ENCODE results near the gene CISTR. TPM values are rescaled to one million over a fixed set of nuclear protein-coding genes. Genes with fewer than 3 reads are reported as not detected.
"Not testable (repeated sequence)": the region's sequence is repeated elsewhere in the genome, so short reads cannot be mapped to it uniquely, and the experiment has no call there.

The CISTR gene
- total and polyA plus RNA-seq, 2 donors (not counting 1 experiment from before 2014, with no cell fraction given) = not detected

DNA sequence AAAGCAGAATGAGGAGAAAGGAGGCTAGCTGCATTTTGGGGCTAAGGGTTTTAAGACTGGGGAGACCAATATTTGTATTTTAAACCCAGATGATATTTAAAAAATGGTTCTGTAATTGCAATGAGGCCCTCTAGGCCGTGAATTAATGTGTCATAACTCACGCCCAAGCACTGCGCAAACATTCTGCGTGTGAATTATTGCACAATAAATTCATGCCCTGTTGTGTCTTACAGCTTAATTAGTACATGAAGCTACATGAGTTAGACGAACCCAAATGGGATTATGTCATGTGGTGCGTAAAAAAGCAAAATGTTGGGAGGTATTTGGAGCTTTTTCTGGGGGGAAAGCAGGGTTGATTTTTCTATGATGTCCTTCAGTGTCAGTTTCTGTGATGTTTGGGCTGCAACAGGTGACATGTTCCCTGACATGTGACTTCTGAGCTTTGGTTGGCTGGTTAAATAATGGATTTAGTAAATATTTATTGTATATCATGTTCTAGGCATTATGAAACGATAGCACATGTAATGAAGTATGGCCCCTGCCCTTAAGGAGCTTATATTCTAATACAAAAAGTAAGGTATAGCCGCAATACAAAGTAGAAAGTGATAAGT is 30.4 kb upstream of the CISTR start:
- no peak overlapping the region for H3K4me2 ChIP-seq (ENCODE audit: extremely low read depth, insufficient read depth, low read length)
- no peaks in the 10 kb centered on the region for H3K79me2 ChIP-seq (ENCODE audit: control insufficient read depth, insufficient read depth, low read length)
- no peak overlapping the region for H3K4me3 ChIP-seq (replicated peaks in 1 of 4; ENCODE audit: control extremely low read depth in 1 of 4, insufficient read depth in 1 of 4, low read depth in 3 of 4, low read length in 4 of 4)
- no peak overlapping the region for H3K27ac ChIP-seq (ENCODE audit: insufficient read depth, low read length)
- no peak overlapping the region for H3K9ac ChIP-seq (ENCODE audit: insufficient read depth, low read length)
- no peak overlapping the region for H2AFZ ChIP-seq (ENCODE audit: low read length)
- TF ChIP-seq, protein P1, sequence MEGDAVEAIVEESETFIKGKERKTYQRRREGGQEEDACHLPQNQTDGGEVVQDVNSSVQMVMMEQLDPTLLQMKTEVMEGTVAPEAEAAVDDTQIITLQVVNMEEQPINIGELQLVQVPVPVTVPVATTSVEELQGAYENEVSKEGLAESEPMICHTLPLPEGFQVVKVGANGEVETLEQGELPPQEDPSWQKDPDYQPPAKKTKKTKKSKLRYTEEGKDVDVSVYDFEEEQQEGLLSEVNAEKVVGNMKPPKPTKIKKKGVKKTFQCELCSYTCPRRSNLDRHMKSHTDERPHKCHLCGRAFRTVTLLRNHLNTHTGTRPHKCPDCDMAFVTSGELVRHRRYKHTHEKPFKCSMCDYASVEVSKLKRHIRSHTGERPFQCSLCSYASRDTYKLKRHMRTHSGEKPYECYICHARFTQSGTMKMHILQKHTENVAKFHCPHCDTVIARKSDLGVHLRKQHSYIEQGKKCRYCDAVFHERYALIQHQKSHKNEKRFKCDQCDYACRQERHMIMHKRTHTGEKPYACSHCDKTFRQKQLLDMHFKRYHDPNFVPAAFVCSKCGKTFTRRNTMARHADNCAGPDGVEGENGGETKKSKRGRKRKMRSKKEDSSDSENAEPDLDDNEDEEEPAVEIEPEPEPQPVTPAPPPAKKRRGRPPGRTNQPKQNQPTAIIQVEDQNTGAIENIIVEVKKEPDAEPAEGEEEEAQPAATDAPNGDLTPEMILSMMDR (conservative IDR thresholded peaks at IDR 0.05 in 1 of 2, IDR thresholded peaks at IDR 0.05 in 1 of 2; ENCODE audit: low read depth in 1 of 2, low read length in 2 of 2) = no peak
- no peak for TF ChIP-seq EZH2 (IDR thresholded peaks at IDR 0.05; ENCODE audit: low read length, missing control alignments)
- no peaks in the 10 kb centered on the region for H3K9me3 ChIP-seq (ENCODE audit: control insufficient read depth, insufficient read depth, low read depth, low read length)
- DNase-seq (ENCODE audit: low read depth in 2 of 2) = no peak
- H4K20me1 ChIP-seq (ENCODE audit: control insufficient read depth, extremely low read depth, insufficient read depth, low read length) = no peaks in the 10 kb centered on the region
- H3K27me3 ChIP-seq (ENCODE audit: control insufficient read depth, insufficient read depth, low read length) = peaks cover 26% of the 10 kb centered on the region
- H3K36me3 ChIP-seq (ENCODE audit: control insufficient read depth, insufficient read depth, low read length) = no peaks in the 10 kb centered on the region
- H3K4me1 ChIP-seq (ENCODE audit: control insufficient read depth, extremely low read depth, insufficient read depth, low read length) = no peaks in the 10 kb centered on the region

DNA sequence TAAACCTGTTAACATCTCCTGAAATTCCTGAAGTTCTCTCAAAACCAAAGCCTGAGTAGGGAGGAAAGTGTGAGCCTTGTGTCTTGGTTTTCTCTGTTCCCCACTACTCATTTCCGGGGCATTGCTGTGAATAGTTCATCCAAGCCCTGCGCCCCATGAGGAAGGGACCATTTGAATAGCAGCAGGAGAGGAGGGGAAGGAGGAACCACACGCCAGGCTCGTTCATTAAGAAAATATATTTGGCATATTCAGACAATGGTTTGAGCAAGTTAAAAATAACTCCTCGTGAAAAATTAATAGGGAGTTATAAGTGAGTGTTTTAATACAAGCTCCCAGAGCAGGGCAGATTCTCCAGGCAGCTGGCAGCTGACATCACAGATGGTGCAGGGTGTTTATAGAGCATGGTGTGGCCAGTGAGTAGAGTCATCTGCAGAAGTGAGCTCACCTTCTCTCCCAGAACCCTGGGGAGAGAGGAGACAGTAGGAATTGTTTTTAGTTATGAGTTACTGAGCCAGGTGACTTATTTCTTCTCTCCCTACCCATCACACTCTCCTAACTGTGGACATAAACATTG is 29.5 kb upstream of the CISTR start:
- DNase-seq (ENCODE audit: low read depth in 2 of 2) = no peak
- Histone ChIP-seq H4K20me1 (ENCODE audit: control insufficient read depth, extremely low read depth, insufficient read depth, low read length) (no peaks in the 10 kb centered on the region), H3K27me3 (ENCODE audit: control insufficient read depth, insufficient read depth, low read length) (peaks cover 22% of the 10 kb centered on the region), H3K4me1 (ENCODE audit: control insufficient read depth, extremely low read depth, insufficient read depth, low read length) (no peaks in the 10 kb centered on the region), H3K9ac (ENCODE audit: insufficient read depth, low read length) (no peak overlapping the region), H3K36me3 (ENCODE audit: control insufficient read depth, insufficient read depth, low read length) (no peaks in the 10 kb centered on the region), H3K9me3 (ENCODE audit: control insufficient read depth, insufficient read depth, low read depth, low read length) (no peaks in the 10 kb centered on the region), H2AFZ (ENCODE audit: low read length) (no peak overlapping the region), H3K4me2 (ENCODE audit: extremely low read depth, insufficient read depth, low read length) (no peak overlapping the region), H3K4me3 (replicated peaks in 1 of 4; ENCODE audit: control extremely low read depth in 1 of 4, insufficient read depth in 1 of 4, low read depth in 3 of 4, low read length in 4 of 4) (no peak overlapping the region), H3K79me2 (ENCODE audit: control insufficient read depth, insufficient read depth, low read length) (no peaks in the 10 kb centered on the region), H3K27ac (ENCODE audit: insufficient read depth, low read length) (no peak overlapping the region)
- no peak for TF ChIP-seq EZH2 (IDR thresholded peaks at IDR 0.05; ENCODE audit: low read length, missing control alignments)

DNA sequence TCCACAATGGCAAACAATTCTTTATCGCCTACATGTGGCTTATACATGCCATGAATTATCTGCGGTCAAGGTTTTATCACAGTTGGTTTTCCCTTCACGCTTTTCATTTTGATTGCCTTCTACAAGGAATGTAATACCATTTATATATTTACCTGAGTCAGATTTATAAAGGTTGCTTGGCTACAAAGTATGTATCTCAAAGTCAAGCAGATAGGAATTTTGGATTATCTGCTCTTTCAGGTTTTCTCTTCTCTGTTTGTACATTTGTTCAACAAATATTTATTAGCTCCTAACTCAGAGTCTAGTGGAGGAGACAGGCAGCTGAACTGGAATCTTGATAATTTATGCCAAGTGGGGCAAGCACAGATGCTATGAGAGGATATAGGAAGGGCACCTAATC is 28.5 kb upstream of the CISTR start:
- no peaks in the 10 kb centered on the region for H3K79me2 ChIP-seq (ENCODE audit: control insufficient read depth, insufficient read depth, low read length)
- H3K4me2 ChIP-seq (ENCODE audit: extremely low read depth, insufficient read depth, low read length) = no peak overlapping the region
- H3K9me3 ChIP-seq (ENCODE audit: control insufficient read depth, insufficient read depth, low read depth, low read length) = no peaks in the 10 kb centered on the region
- DNase-seq (ENCODE audit: low read depth in 2 of 2) = no peak
- no peak overlapping the region for H2AFZ ChIP-seq (ENCODE audit: low read length)
- no peaks in the 10 kb centered on the region for H3K4me1 ChIP-seq (ENCODE audit: control insufficient read depth, extremely low read depth, insufficient read depth, low read length)
- H3K4me3 ChIP-seq (replicated peaks in 1 of 4; ENCODE audit: control extremely low read depth in 1 of 4, insufficient read depth in 1 of 4, low read depth in 3 of 4, low read length in 4 of 4) = no peak overlapping the region
- H4K20me1 ChIP-seq (ENCODE audit: control insufficient read depth, extremely low read depth, insufficient read depth, low read length) = no peaks in the 10 kb centered on the region
- TF ChIP-seq, protein P1 (conservative IDR thresholded peaks at IDR 0.05 in 1 of 2, IDR thresholded peaks at IDR 0.05 in 1 of 2; ENCODE audit: low read depth in 1 of 2, low read length in 2 of 2) = no peak
- no peak for TF ChIP-seq EZH2 (IDR thresholded peaks at IDR 0.05; ENCODE audit: low read length, missing control alignments)
- no peaks in the 10 kb centered on the region for H3K36me3 ChIP-seq (ENCODE audit: control insufficient read depth, insufficient read depth, low read length)
- no peak overlapping the region for H3K27ac ChIP-seq (ENCODE audit: insufficient read depth, low read length)
- no peak overlapping the region for H3K9ac ChIP-seq (ENCODE audit: insufficient read depth, low read length)
- H3K27me3 ChIP-seq (ENCODE audit: control insufficient read depth, insufficient read depth, low read length) = peaks cover 22% of the 10 kb centered on the region

DNA sequence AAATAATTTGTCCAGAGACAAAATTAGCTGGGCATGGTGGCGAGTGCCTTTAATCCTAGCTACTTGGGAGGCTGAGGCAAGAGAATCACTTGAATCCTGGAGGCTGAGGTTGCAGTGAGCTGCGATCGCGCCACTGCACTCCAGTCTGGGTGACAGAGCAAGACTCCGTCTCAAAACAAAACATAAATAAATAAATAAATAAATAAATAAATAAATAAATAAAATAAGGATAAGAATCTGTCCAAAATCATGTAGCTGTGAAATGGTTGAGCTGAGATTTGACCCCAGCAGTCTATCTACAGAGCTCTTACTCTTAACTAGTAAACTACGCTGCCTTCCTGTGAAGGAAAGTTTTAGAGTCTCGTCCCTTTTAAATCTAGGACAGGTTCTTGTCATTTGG is 27.9 kb upstream of the CISTR start:
- not testable (repeated sequence) for H3K4me1 ChIP-seq (ENCODE audit: control insufficient read depth, extremely low read depth, insufficient read depth, low read length); H4K20me1 ChIP-seq (ENCODE audit: control insufficient read depth, extremely low read depth, insufficient read depth, low read length)

More for the DNA sequence above, 27.9 kb upstream of the CISTR start:
- H3K36me3 ChIP-seq (ENCODE audit: control insufficient read depth, insufficient read depth, low read length); H3K79me2 ChIP-seq (ENCODE audit: control insufficient read depth, insufficient read depth, low read length); H3K9ac ChIP-seq (ENCODE audit: insufficient read depth, low read length); H3K4me2 ChIP-seq (ENCODE audit: extremely low read depth, insufficient read depth, low read length); DNase-seq (ENCODE audit: low read depth in 2 of 2); H3K27ac ChIP-seq (ENCODE audit: insufficient read depth, low read length); H2AFZ ChIP-seq (ENCODE audit: low read length); H3K4me3 ChIP-seq (replicated peaks in 1 of 4; ENCODE audit: control extremely low read depth in 1 of 4, insufficient read depth in 1 of 4, low read depth in 3 of 4, low read length in 4 of 4); H3K9me3 ChIP-seq (ENCODE audit: control insufficient read depth, insufficient read depth, low read depth, low read length): not testable (repeated sequence)
- peaks cover 22% of the 10 kb centered on the region for H3K27me3 ChIP-seq (ENCODE audit: control insufficient read depth, insufficient read depth, low read length)

All from fibroblast of lung (primary cell).